GM15510 (cell line): ENCODE results near the gene GRID2.

Experiments used
- POLR2A ChIP-seq: IDR thresholded peaks from 3 replicates; pipeline ENCODE4 v1.6.1; 2011; ENCODE audit warnings: borderline replicate concordance; ENCODE audit not compliant: insufficient read length; ENCODE audit errors: extremely low read depth

GRID2 gene

GRCh38 chr4:93289241-93289640, 985.5 kb downstream of the GRID2 start:
- TF ChIP-seq POLR2A, result no peak

- TF ChIP-seq POLR2A, result no peak
Observed at GRCh38 chr4:93289831-93290230, 986.1 kb downstream of the GRID2 start.

- no peak for TF ChIP-seq POLR2A
Observed at GRCh38 chr4:93299118-93299517, 995.4 kb downstream of the GRID2 start.

GRCh38 chr4:93302310-93302709, 998.5 kb downstream of the GRID2 start:
- TF ChIP-seq POLR2A, result no peak

- no peak for TF ChIP-seq POLR2A
Observed at GRCh38 chr4:93303440-93303839, 999.7 kb downstream of the GRID2 start.

GRCh38 chr4:93312299-93312698, 1008.5 kb downstream of the GRID2 start:
- no peak for TF ChIP-seq POLR2A

GRCh38 chr4:93313197-93313596, 1009.4 kb downstream of the GRID2 start:
- no peak for TF ChIP-seq POLR2A

GRCh38 chr4:93317057-93317456, 1013.3 kb downstream of the GRID2 start:
- no peak for TF ChIP-seq POLR2A

- TF ChIP-seq POLR2A, result no peak
Observed at GRCh38 chr4:93317561-93317960, 1013.8 kb downstream of the GRID2 start.

GRCh38 chr4:93319041-93319440, 1015.3 kb downstream of the GRID2 start:
- no peak for TF ChIP-seq POLR2A

- TF ChIP-seq POLR2A, result no peak
Observed at GRCh38 chr4:93320356-93320755, 1016.6 kb downstream of the GRID2 start.

- TF ChIP-seq POLR2A, result no peak
Observed at GRCh38 chr4:93327346-93327745, 1023.6 kb downstream of the GRID2 start.

GRCh38 chr4:93334003-93334402, 1030.2 kb downstream of the GRID2 start:
- TF ChIP-seq POLR2A, result no peak

- TF ChIP-seq POLR2A, result no peak
Observed at GRCh38 chr4:93337196-93337595, 1033.4 kb downstream of the GRID2 start.

GRCh38 chr4:93342738-93343137, 1039.0 kb downstream of the GRID2 start:
- TF ChIP-seq POLR2A, result no peak

- TF ChIP-seq POLR2A, result no peak
Observed at GRCh38 chr4:93346840-93347239, 1043.1 kb downstream of the GRID2 start.

GRCh38 chr4:93348896-93349295, 1045.1 kb downstream of the GRID2 start:
- TF ChIP-seq POLR2A, result no peak
